GM19372 (cell line): ENCODE results near the gene DLG5.

Source experiments
- ATAC-seq: cut with Tn5 transposase; IDR thresholded peaks from one replicate; pipeline ENCODE4 v1.9.1; 2021; ENCODE audit warnings: mild to moderate bottlenecking, low read depth, moderate library complexity; ENCODE audit not compliant: unreplicated experiment

Gene DLG5

GRCh38 chr10:77804371-77804770 lies 122.2 kb downstream of the DLG5 start:
- no peak for ATAC-seq

- no peak for ATAC-seq
Observed at GRCh38 chr10:77801474-77802161, 124.9 kb downstream of the DLG5 start.

GRCh38 chr10:77800738-77801266 lies 125.8 kb downstream of the DLG5 start:
- no peak for ATAC-seq

DNA sequence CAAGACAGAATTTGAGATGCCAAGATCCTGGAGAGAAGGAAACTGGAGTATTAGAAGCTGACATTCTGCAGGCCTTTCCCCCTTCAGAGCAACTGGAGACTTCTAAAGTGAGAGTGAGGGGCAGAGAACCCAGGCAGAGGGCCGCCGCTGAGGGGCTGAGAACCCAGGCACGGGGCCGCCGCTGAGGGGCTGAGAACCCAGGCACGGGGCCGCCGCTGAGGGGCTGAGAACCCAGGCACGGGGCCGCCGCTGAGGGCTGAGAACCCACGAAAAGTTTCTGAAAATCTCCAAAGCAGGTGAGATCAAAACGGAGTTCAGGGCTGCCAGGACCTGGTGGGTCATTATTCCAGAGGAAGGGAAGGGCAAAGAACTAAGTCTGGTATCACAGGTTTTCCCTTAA lies 126.2 kb downstream of the DLG5 start:
- ATAC-seq, result no peak

DNA sequence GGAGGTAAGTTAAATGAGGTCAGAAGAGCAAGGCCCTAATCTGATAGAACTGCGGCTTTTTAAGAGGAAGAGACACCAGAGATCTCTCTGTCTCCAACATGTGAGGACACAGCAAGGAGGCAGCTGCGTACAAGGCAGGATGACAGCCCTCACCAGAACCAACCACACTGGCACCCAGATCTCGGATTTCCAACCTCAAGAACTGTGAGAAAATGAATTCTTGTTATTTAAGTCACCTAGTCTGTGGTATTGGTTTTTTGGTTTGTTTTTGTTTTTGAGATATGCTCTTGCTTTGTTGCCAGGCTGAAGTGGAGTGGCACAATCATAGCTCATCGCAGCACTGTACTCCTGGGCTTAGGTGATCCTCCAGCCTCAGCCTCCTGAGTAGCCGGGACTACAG lies 127.2 kb downstream of the DLG5 start:
- ATAC-seq, result no peak

GRCh38 chr10:77798940-77799339 lies 127.6 kb downstream of the DLG5 start:
- ATAC-seq, result no peak

DNA sequence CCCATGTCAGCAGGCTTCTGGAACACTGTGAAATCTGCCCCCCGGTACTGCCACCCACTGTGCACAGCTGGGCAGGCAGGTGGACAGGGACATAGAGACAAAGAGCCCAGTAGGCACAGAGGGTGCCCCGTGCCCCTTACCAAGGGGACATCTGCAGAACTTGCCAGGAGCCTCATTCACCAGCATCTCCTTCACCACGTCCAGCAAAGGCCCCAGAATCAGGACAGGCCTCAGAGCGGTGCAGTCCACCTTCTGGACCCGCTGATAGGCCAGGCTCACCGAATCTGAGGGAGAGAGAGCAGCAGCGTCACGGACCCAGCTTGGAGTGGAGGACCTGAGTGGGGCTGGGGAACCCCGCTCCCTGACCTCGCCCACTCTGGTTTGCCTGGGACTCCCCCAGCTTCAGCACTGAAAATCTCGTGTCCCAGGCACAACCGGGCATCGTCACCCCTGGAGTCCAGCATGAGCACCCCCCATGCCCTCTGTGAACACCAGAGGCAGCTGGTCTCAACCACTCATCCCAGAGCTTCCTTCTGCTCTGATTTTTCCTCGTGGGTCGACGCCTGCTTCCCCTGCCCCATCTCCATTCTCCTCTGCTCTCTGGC lies 130.1 kb downstream of the DLG5 start:
- ATAC-seq, result no peak

DNA sequence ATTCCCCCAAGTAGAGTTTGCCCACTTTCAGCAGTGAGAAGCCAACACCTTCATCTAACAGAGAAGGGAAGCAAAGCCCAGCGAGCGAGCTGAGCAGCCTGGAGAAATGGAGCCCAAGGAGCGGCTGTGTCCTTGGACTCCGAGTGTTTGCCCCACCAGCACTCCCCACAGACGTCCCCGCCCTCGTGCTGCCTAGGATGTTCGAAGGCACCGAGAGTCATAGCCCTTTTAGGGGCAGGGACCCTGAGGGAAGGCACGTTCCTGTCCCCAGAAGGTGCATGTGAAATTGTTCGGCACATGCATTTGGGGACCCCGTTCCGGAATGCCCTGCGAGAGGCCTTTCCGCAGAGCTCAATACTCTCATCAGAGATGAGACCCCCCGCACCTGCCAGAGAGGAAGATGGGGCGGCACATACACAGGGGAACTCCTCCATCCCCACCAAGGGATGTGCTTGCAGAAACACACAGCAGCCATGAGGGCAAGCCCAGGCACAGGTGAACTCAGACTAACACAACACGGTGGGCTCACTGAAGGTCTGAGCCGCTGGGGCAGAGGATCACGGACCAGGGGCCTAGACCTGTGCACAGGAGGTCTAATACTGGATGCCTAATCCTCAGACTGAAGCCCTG lies 131.0 kb downstream of the DLG5 start:
- ATAC-seq, result no peak

DNA sequence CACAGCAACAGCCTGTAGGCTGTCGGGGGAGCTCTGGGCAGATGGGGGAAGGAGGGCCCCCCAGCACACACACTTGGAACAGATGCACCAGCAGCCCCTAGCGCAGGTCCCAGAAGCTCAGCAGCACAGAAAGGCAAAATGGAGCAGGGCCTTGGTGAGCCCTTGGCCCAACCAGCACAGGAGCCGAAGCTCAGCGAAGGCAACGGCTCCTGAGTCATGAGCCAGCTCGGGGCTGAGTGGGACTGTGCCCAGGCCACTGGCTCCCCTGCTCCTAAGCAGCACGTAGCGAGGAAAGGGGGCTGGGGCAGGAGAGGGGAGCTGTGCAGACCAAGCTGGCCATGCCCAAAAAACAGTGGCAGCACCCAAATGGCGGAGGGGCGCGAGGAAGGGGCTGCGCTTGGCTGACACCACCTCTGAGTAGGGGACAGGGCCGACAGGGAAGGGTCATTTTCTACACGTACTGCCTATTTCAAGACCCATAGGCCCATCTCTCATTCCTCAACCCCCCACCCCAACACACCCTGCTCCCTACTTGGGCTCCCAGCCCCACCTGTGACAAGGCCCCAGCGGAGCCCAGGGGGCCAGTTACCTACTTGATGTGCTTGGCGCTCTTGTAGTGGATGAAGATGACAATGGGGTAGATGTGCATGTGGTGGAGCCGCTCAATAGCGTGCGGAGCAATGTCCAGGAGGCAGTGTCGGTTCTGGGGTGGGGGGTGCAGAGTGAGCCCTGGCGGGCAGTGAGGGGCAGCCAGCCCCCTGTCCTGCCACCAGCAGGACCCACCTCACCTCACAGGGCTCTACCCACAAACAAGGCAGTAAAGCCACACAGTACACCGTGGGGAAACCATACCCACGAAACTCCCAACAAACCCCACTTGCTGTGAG lies 132.1 kb downstream of the DLG5 start:
- no peak for ATAC-seq

- no peak for ATAC-seq
Observed at GRCh38 chr10:77793831-77794230, 132.7 kb downstream of the DLG5 start.

DNA sequence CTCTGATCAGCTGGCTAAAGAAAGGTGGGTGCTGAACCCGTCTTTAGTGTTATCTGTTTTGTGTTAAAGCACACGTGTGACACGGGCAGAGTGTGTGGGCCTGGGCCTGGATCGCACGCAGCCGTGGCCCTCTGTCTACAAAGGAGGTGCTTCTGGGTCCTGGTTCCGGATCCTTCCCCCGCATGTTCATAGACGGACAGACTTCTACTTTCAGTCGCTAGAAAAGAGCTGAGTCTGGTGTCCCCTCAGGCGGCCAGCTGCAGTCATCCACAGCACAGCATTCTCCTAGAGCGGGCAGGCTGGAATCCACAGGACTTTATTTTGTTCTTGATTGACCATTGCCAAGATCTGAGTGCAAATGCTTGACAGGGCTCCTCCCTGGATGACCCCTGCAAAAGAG lies 134.4 kb downstream of the DLG5 start:
- no peak for ATAC-seq

- ATAC-seq, result no peak
Observed at GRCh38 chr10:77791506-77791905, 135.0 kb downstream of the DLG5 start.

DNA sequence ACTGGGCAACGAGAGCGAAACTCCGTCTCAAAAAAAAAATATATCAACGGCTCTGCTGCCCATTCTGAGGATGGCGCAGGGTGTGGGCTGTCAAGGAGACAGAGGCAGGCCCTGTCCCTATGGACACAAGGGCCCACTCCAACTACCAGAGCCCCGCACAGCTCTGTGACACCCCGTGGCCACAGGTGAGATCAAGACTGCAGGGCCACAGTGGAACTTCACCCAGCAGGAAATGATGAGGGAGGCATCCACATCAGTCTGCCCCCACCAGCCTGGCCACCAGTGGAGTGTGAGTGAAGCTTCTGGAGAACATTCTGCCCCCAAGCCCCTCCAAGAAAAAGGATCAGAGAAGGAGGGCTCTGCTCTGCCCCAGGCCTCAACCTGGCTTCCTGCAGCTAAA lies 136.7 kb downstream of the DLG5 start:
- no peak for ATAC-seq

DNA sequence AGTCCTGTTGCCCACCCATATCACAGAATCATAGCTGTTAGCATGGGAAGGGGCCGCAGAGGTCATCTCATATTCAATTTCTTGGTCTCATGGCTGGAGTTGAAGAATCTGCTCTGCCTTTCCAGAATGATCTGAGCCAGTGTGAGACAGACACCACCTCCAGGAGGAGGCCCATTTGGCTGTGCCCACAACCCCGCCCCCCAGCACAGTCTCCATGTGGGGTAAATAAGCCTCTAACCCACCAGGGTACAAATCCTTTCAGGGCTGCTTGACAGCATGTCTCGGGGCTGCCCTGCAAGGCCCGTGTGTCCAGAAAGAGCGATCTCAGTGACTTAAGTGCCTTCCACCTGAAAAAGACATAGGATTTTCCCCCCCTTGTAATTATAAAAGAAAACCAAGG lies 137.5 kb downstream of the DLG5 start:
- no peak for ATAC-seq

- no peak for ATAC-seq
Observed at GRCh38 chr10:77788496-77789010, 138.0 kb downstream of the DLG5 start.

GRCh38 chr10:77787440-77787839 lies 139.1 kb downstream of the DLG5 start:
- ATAC-seq, result no peak

DNA sequence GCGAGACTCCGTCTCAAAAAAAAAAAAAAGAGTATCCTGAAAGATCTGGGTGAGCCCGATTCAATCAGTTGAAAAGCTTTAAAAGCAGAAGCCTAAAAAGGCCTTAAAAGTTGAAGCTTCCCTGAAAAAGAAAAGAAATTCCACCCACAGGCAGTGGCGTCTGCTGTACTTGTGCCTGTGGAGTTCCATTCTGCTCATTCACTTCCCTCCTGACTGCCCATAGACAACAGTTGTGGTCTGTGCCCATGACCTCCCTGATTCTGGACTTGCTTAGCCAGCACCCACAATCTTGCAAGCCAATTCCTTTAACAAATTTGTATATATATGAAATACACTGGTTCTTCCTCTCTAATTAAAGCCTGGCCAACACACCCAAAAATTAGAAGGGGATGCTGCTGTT lies 141.7 kb downstream of the DLG5 start:
- ATAC-seq, result no peak

DNA sequence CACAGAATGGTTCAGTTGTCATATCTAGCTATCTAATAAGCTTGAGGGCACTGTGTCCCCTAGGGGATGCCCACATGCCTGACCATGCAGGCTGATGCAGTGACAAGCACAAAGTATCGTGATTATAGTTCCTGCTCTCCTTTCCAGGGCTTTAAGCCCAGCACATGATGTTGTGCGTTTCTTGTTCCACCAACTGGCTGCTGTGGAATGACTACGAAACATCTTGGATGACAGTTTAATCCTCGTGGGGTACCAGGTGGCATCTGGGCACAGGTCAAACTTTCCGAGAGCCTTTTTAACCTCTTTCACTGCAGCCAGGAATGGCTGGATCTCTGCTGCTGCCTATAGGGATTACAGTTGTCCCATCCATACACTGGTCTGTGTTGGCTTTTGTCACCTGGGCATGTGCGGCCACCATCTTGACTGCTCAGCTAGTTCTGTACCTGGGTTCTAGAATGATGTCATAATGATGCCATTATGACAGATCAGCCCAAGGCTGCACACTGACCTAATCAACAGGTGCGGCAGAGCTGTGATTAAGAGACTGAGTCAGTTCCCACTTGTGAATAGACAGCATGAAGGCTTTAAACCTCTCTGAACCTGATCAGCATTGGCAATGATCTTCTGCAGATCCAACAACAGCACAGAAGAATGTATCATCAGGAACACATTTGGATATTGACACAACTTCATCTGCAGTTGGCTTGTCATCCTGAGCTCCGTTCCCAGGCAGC lies 144.1 kb downstream of the DLG5 start:
- no peak for ATAC-seq

- ATAC-seq, result no peak
Observed at GRCh38 chr10:77781451-77782327, 144.9 kb downstream of the DLG5 start.
